Effector CD4-positive, alpha-beta T cell (primary cell): Measurements from ENCODE around the gene ACAA2.
"Not testable (repeated sequence)": the region's sequence is repeated elsewhere in the genome, so short reads cannot be mapped to it uniquely, and the experiment has no call there.

Experiments used
- DNase-seq: peaks from one replicate; pipeline ENCODE4 v3.0.0-alpha.2; 2020

ACAA2 gene

GRCh38 chr18:49808553-49809191 is 4.7 kb downstream of the ACAA2 start:
- DNase-seq = not testable (repeated sequence)

DNA sequence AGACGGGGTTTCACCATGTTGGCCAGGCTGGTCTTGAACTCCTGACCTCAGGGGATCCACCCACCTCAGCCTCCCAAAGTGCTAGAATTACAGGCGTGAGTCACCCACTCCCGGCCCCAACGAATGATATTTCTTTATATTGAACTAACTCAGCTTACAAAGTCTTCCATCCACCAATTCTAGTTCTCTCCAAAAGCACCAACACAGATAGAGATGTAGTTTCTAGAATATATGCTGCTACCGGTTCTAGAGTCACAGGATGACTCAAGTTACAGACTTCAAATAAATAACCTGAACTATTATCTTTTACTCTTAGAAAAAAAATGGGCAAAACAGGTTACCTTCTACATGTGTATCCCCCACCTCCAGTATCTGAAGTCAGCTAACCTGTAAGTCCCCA is 9.2 kb downstream of the ACAA2 start:
- DNase-seq = no peak

GRCh38 chr18:49802623-49803022 is 10.7 kb downstream of the ACAA2 start:
- no peak for DNase-seq

DNA sequence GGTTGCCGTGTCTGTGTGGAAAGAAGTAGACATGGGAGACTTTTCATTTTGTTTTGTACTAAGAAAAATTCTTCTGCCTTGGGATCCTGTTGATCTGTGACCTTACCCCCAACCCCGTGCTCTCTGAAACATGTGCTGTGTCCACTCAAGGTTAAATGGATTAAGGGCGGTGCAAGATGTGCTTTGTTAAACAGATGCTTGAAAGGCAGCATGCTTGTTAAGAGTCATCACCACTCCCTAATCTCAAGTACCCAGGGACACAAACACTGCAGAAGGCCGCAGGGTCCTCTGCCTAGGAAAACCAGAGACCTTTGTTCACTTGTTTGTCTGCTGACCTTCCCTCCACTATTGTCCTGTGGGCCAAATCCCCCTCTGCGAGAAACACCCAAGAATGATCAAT is 12.8 kb downstream of the ACAA2 start:
- not testable (repeated sequence) for DNase-seq

DNA sequence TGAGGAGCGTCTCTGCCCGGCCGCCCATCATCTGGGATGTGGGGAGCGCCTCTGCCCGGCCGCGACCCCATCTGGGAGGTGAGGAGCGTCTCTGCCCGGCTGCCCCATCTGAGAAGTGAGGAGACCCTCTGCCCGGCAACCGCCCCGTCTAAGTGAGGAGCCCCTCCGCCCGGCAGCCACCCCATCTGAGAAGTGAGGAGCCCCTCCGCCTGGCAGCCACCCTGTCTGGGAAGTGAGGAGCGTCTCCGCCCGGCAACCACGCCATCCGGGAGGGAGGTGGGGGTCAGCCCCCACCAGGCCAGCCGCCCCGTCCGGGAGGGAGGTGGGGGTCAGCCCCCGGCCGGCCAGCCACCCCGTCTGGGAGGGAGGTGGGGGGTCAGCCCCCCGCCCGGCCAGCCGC is 13.5 kb downstream of the ACAA2 start:
- not testable (repeated sequence) for DNase-seq

DNA sequence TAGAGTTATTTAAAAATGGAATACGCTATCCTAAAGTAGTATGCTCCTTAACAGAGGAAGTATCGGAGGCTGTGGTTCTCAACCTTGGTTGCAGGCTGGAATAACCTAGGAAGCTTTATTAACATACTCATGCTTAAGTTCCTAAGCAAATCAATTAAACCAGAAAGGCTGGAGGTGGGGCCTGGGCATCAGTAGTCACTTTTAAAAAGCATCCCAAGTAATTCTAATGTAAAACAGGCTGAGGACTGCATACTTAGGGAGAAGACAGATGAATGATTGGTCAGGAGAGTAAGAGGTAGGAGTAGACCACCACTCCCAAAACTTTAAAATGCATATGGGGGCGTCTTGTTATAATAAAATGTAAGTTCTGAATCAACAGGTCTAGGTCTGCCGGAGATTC is 15.3 kb downstream of the ACAA2 start:
- DNase-seq = no peak

- DNase-seq = no peak
Measured at GRCh38 chr18:49795612-49796552, 17.5 kb downstream of the ACAA2 start.

DNA sequence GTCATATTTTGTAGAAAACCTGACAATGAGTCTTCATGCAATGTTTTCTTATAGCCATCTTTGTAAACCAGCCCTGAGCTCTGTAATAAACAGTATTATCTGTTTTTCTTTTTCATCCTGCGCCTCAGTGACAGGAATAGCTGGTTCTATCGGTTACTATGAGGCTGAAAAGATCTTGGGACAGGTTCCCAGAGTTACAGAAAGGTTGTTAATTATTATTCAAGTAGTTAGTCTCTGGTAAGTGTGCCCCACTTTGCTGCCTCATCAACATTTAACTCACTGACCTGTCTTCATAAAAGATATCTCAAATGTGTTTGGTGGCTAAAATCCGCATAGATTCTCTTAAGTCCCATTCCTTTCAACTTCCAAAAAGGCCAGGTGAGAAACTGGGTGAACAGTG is 18.6 kb downstream of the ACAA2 start:
- no peak for DNase-seq

- not testable (repeated sequence) for DNase-seq
Measured at GRCh38 chr18:49789560-49790134, 23.7 kb downstream of the ACAA2 start.

DNA sequence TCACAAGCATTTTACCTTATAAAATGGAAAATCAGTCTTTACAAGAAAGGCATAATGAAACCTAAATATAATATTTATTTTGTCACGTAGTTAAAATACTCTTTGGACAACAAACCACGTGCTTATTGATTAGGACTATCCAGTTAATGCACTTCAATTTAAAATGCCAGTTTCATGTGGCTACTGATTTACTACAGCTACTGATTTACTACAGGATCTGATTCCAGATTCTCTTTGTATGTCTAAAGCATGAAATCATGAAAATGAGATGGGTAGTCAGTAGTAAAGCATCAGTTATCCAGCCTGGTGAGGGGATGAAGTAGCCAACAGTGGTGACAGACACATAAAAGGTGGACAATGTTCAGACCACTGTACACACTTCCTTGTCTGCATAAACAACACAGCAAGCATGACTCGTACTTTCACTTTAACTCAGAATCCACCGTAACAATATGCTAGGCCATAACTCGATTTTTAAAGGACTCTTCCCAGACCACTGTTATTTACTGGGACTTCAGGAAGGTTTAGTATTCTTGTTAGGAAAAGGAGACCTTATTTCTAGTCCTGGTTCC is 24.9 kb downstream of the ACAA2 start:
- no peak for DNase-seq

DNA sequence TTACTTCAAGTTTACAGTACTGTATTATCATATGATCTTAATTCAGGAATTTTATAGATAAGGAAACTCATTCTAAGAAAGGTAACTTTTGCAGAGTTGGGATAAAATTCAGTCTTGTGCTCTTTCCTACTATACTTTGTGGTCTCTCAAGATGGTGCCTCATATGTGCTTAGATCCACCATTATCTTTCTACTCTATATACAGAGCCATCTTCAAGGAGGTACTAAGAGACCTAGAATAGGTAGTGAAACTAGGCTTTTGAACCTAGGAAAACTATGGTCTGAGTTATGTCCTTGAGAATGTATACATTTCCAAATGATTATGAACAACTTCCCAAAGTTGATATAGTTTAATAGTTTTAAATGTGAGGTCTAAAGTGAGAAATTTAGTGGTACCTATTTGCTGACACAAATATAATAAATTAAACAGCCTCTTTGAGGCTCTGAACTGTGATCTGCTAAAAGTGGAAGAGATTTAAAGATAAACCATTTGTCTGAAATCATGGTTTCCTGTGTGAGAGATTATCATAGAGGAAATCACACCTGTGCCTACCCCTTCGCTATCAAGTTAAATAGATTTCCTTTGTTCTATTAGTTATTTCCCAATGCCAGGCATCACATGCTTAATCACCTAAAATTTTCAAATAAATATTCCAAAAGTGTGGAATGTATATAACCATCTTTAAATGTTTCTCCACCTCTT is 27.2 kb downstream of the ACAA2 start:
- no peak for DNase-seq

DNA sequence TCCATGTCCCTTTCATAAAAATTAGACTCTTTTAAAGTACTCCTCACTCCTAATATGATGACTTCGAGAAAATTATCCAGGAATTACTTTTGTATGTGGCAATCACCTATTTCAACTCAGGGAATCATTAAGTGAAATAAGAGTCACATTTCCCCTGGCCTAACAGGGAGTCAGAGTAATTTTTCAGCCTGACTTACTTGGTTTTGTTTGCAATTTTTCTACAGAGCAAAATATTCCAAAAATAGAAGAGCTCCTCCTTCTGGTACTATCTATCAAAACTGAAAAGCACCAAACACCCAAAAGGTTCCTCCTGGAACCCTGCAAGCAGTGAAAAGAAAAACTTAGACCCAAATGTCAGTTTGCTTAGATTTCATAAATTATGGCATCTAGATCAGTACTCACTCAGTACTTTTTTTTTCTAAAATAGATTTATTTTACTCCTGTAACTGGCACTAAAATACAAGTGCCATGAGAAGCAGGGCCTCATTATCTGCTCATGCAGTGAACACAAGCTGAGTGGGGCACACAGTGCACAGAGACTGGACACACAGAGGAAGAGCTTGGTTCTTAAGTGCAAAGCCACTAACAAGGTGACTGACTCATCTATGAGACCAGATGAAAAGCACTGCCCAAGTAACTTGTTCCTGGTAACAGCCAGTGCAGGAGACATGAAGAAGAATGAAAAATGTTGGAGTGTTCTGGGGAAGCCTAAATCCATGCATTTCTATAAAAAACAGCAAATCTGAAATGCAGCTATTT is 28.7 kb downstream of the ACAA2 start:
- no peak for DNase-seq

DNA sequence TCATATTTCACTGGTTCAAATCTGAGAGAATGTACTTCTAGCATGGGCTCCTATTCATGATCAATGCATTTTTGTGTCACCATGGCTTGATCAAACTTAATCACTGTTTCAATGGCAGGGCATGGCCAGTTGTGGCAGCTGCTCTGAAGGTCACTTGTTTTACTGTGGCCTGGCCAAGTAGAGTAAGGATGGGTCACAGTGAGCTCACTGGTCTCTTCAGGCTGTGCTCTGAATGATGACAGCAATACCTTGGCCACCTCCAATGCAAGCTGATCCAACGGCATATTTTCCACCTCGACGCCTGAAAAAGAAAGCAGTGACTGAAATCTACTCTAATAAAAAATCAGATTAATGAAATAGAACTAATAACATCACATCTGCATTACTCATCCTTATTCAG is 29.7 kb downstream of the ACAA2 start:
- DNase-seq = not testable (repeated sequence)

- DNase-seq = no peak
Measured at GRCh38 chr18:49778826-49779465, 34.4 kb downstream of the ACAA2 start.

DNA sequence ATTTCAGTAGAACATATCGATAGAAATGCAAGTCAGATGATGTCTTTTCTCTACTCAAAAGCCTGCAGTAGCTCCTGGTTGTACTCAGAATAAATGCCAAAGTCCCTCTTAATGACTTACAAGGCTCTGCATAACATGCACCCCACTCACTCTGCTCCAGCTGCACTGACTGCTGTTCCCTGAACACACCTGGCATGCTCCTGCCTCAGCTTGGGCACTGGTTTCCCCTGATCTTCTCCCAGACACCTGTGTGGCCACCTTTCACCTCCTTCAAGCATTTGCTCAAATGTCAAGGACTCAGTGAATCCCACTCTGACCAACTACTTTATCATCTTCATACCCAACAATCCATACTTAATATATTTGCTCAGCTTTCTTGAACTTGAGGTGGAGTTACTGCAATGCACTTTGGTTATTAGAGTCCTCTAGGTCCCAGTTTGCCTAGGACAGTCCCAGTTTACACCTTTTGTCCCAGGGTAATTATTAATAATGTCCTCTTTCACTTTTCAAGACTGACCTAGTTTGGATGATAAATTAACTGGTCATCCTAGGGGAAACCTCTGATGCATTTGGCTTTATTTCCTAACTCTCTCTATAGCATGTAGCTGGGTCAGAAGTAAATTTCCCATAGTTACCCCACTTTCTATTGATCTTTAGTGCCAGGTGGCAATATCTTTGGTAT is 44.1 kb downstream of the ACAA2 start:
- DNase-seq = no peak

GRCh38 chr18:49768051-49768391 is 45.3 kb downstream of the ACAA2 start:
- no peak for DNase-seq

DNA sequence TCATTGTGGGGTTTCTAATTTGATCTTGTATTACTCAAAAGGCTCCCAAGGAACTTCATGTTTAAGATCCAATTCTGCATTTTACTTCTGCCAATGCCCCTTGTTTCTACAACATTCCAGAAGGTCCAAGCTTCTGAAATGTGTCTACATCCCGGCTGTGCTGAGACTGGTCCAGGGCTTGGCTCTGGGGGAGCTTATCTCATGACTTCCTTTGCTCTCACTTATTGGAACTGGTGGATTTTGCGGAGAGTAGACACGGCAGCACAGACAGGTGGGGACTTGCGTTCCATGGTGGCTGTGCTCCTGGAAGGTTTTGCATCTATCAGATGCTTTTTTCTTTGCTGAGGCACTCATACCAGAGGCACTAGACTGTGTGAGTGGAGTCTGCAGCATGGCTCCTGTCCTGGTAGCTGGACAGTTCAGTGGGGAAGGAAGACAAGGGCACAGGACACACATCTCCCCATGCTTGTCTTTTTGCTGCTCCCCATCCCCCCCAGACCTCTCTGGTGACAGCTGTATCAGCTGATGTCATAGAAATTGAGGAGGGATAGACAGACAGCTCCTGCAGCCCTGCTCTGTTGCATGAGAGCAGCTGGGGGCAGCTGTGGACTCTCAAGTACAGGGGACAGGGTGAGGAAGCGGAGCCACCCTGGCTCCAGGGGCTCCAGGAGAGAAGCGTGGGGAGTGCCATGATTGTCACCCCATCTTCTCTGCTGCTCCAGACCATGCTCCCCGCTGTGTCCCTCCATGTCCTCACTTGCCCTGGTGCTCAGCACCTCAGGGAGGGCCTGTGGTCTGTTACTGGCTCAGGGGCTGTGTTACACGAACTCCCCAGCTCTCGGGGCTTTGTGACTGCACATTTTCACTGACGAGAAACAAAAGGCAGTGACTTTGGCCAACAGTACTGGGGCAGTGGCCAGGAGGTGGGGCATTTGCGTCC is 46.0 kb downstream of the ACAA2 start:
- DNase-seq = no peak

- DNase-seq = no peak
Measured at GRCh38 chr18:49766646-49767045, 46.7 kb downstream of the ACAA2 start.

DNA sequence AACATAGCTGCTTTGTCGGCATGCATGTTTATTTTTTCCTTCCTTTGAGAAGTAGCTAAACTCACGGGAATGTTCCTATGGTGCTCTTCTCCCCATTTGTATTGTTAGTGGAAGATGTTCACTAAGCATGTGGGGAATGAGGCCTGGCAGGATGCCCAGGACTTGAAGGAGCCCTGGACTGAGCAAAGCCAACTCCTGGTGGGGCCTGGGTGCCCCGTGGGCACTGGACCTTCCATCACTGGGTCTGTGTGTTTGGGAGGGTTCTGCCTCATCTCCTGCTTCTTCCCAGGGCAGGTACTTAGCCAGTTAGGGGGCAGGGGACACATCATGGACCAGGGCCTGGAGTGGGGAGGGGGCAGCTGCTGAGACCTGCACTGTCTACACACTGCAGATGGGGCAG is 49.3 kb downstream of the ACAA2 start:
- no peak for DNase-seq

- DNase-seq = no peak
Measured at GRCh38 chr18:49763590-49763989, 49.7 kb downstream of the ACAA2 start.
